Measurements from ENCODE around the gene PCARE. TPM values are rescaled to one million over a fixed set of nuclear protein-coding genes. Genes with fewer than 3 reads are reported as not detected.

The PCARE gene
- polyA plus RNA-seq, 1 experiment: not detected

- POLR2A ChIA-PET: interaction anchor here (0.7 kb wide), 1 partner anchor 17 kb away, joined by 4 read pairs; no protein-coding TSS in a partner anchor
- CTCF ChIA-PET: no interaction called here
- H3K27ac ChIP-seq (ENCODE audit: low read depth, low read length): no peak overlapping the region
Observed at GRCh38 chr2:29113027-29113686, 38.8 kb upstream of the PCARE start.

GRCh38 chr2:29112379-29112778, 38.1 kb upstream of the PCARE start:
- no peak overlapping the region for H3K4me3 ChIP-seq (ENCODE audit: low read depth, low read length)
- H3K9me3 ChIP-seq (ENCODE audit: control insufficient read depth, insufficient read depth, low read length): no peaks in the 10 kb centered on the region
- no peak overlapping the region for H3K27ac ChIP-seq (ENCODE audit: low read depth, low read length)
- H3K27me3 ChIP-seq (ENCODE audit: control insufficient read depth, insufficient read depth, low read length): no peaks in the 10 kb centered on the region
- DNase-seq (ENCODE audit: low read depth, low spot score): no peak
- TF ChIP-seq CTCF (IDR thresholded peaks at IDR 0.05; ENCODE audit: low read depth, low read length): no peak
- ChIA-PET CTCF (no interaction called here), POLR2A (no interaction called here)

More at GRCh38 chr2:29113027-29113686, 38.8 kb upstream of the PCARE start:
- TF ChIP-seq CTCF (IDR thresholded peaks at IDR 0.05; ENCODE audit: low read depth, low read length): no peak
- no peaks in the 10 kb centered on the region for H3K9me3 ChIP-seq (ENCODE audit: control insufficient read depth, insufficient read depth, low read length)
- no peak for DNase-seq (ENCODE audit: low read depth, low spot score)
- H3K27me3 ChIP-seq (ENCODE audit: control insufficient read depth, insufficient read depth, low read length): no peaks in the 10 kb centered on the region
- H3K4me3 ChIP-seq (ENCODE audit: low read depth, low read length): no peak overlapping the region

- no peak overlapping the region for H3K4me3 ChIP-seq (ENCODE audit: low read depth, low read length)
- H3K9me3 ChIP-seq (ENCODE audit: control insufficient read depth, insufficient read depth, low read length): no peaks in the 10 kb centered on the region
- H3K27ac ChIP-seq (ENCODE audit: low read depth, low read length): no peak overlapping the region
- no peaks in the 10 kb centered on the region for H3K27me3 ChIP-seq (ENCODE audit: control insufficient read depth, insufficient read depth, low read length)
- no peak for TF ChIP-seq CTCF (IDR thresholded peaks at IDR 0.05; ENCODE audit: low read depth, low read length)
- no peak for DNase-seq (ENCODE audit: low read depth, low spot score)
- ChIA-PET POLR2A (interaction anchor here (0.6 kb wide), 1 partner anchor 12 kb away, joined by 5 read pairs; no protein-coding TSS in a partner anchor), CTCF (no interaction called here)
Observed at GRCh38 chr2:29110916-29111535, 36.7 kb upstream of the PCARE start.

GRCh38 chr2:29109246-29109645, 34.9 kb upstream of the PCARE start:
- CTCF ChIA-PET: no interaction called here

More at GRCh38 chr2:29109246-29109645, 34.9 kb upstream of the PCARE start:
- no peak for TF ChIP-seq CTCF (IDR thresholded peaks at IDR 0.05; ENCODE audit: low read depth, low read length)
- Histone ChIP-seq H3K4me3 (ENCODE audit: low read depth, low read length) (no peak overlapping the region), H3K9me3 (ENCODE audit: control insufficient read depth, insufficient read depth, low read length) (no peaks in the 10 kb centered on the region), H3K27me3 (ENCODE audit: control insufficient read depth, insufficient read depth, low read length) (no peaks in the 10 kb centered on the region), H3K27ac (ENCODE audit: low read depth, low read length) (no peak overlapping the region)
- POLR2A ChIA-PET: no interaction called here
- no peak for DNase-seq (ENCODE audit: low read depth, low spot score)
